ENCODE results near the gene MORN1.
A peak's percentile ranks its signal among the peaks of the same experiment; 100 is the strongest.

The MORN1 gene

DNA sequence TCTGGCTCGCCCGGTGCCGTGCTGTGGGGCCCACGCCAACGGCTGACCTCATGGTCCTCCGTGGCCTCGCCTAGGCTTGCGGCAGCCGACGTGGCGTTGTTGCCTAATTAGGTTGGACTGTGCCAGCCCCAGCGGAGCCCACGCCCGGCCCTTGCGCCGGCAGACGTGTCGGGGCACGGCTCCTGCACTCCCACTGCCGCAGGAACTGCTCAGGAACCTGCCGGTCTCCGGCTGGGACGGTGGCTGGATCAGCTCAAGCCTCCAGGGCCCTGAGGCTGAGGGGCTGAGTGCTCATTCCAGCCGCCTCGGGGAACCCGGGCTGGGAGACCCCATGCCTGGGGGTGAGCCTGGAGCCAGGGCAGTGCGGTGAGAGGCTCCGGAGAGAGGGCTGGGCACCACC lies 37.1 kb upstream of the MORN1 start:
- H3K9ac ChIP-seq (ENCODE audit: low read length): no peak overlapping the region
- H3K4me2 ChIP-seq (ENCODE audit: low read length, poor library complexity, severe bottlenecking): no peak overlapping the region
- H2AFZ ChIP-seq (ENCODE audit: low read depth, low read length): no peak overlapping the region
- H3K4me3 ChIP-seq (ENCODE audit: insufficient read depth in 1 of 2, low read depth in 1 of 2, low read length in 2 of 2): no peak overlapping the region
- H3K18ac ChIP-seq (ENCODE audit: low read depth in 1 of 2, low read length in 2 of 2): no peak overlapping the region
- DNase-seq: no peak
- H3K23ac ChIP-seq (ENCODE audit: low read length in 2 of 2): no peak overlapping the region
- WGBS: 93% methylated on average over 28 of the region's 28 CpGs
- peaks cover 0 to 5% of the 10 kb centered on the region in 2 experiments for H3K36me3 ChIP-seq (ENCODE audit: control insufficient read depth in 1 of 2, insufficient read depth in 2 of 2, low read depth in 1 of 2, low read length in 2 of 2)
- H2AK5ac ChIP-seq (ENCODE audit: low read length, severe bottlenecking): no peak overlapping the region
- H3K4ac ChIP-seq (ENCODE audit: low read depth in 1 of 2, low read length in 2 of 2): no peak overlapping the region
- peaks cover 9 to 81% of the 10 kb centered on the region in 2 experiments for H3K27me3 ChIP-seq (ENCODE audit: control insufficient read depth in 1 of 2, insufficient read depth in 1 of 2, low read length in 2 of 2)
- H3K27ac ChIP-seq (ENCODE audit: low read length, poor library complexity, severe bottlenecking): no peak overlapping the region
- no peaks in the 10 kb centered on the region for H3K4me1 ChIP-seq (ENCODE audit: control insufficient read depth, insufficient read depth, low read depth, low read length)
- peak overlapping the region; percentile 52 for H4K91ac ChIP-seq (ENCODE audit: low read length)
- no peak overlapping the region for H2BK5ac ChIP-seq (ENCODE audit: low read depth, low read length, poor library complexity, severe bottlenecking)
- no peaks in the 10 kb centered on the region for H3K9me3 ChIP-seq (ENCODE audit: control insufficient read depth, low read length)
- H3K14ac ChIP-seq (ENCODE audit: low read length in 2 of 2): no peak overlapping the region
- H3K79me1 ChIP-seq (replicated peaks; ENCODE audit: low read length, poor library complexity, severe bottlenecking): no peaks in the 10 kb centered on the region
- no peak overlapping the region for H2BK12ac ChIP-seq (ENCODE audit: low read length in 2 of 2)
- H2BK120ac ChIP-seq (ENCODE audit: low read depth, low read length): no peak overlapping the region
- H2BK15ac ChIP-seq (ENCODE audit: low read depth, poor library complexity, severe bottlenecking): no peak overlapping the region
- no peak overlapping the region for H4K8ac ChIP-seq (ENCODE audit: low read length)

DNA sequence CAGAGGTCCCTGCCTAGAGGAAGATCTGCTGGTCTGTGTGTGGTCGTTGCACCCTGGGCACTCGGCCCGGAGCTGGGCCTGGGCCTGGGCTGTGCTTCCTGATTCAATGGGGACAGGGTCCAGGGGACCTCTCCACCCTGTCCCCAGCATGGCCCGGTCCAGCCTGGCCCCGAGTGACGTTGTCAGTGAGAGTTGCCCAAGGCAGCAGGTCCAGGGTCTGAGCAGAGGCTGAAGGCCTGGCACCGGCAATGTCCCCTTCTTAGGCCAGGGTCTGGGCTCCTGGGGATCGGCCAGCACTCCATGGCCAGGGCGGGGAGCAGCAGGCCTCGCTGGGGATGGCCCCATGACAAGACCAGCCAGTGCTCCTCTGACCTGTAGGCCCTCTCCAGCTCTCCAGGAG lies 36.6 kb upstream of the MORN1 start:
- no peak overlapping the region for H4K8ac ChIP-seq (ENCODE audit: low read length)
- H2AK5ac ChIP-seq (ENCODE audit: low read length, severe bottlenecking): no peak overlapping the region
- peaks cover 4 to 80% of the 10 kb centered on the region in 2 experiments for H3K27me3 ChIP-seq (ENCODE audit: control insufficient read depth in 1 of 2, insufficient read depth in 1 of 2, low read length in 2 of 2)
- 81% methylated on average over 10 of the region's 10 CpGs for WGBS
- no peaks in the 10 kb centered on the region for H3K4me1 ChIP-seq (ENCODE audit: control insufficient read depth, insufficient read depth, low read depth, low read length)
- no peak overlapping the region for H2BK120ac ChIP-seq (ENCODE audit: low read depth, low read length)
- H3K4ac ChIP-seq (ENCODE audit: low read depth in 1 of 2, low read length in 2 of 2): no peak overlapping the region
- H3K9ac ChIP-seq (ENCODE audit: low read length): no peak overlapping the region
- H2AFZ ChIP-seq (ENCODE audit: low read depth, low read length): no peak overlapping the region
- no peak overlapping the region for H3K27ac ChIP-seq (ENCODE audit: low read length, poor library complexity, severe bottlenecking)
- H3K14ac ChIP-seq (ENCODE audit: low read length in 2 of 2): no peak overlapping the region
- no peak overlapping the region for H3K18ac ChIP-seq (ENCODE audit: low read depth in 1 of 2, low read length in 2 of 2)
- no peak overlapping the region for H2BK15ac ChIP-seq (ENCODE audit: low read depth, poor library complexity, severe bottlenecking)
- H3K4me2 ChIP-seq (ENCODE audit: low read length, poor library complexity, severe bottlenecking): no peak overlapping the region
- no peak overlapping the region for H3K4me3 ChIP-seq (ENCODE audit: insufficient read depth in 1 of 2, low read depth in 1 of 2, low read length in 2 of 2)
- no peaks in the 10 kb centered on the region for H3K79me1 ChIP-seq (replicated peaks; ENCODE audit: low read length, poor library complexity, severe bottlenecking)
- no peak for DNase-seq
- H2BK12ac ChIP-seq (ENCODE audit: low read length in 2 of 2): no peak overlapping the region
- H3K23ac ChIP-seq (ENCODE audit: low read length in 2 of 2): no peak overlapping the region
- H3K9me3 ChIP-seq (ENCODE audit: control insufficient read depth, low read length): peaks cover 4% of the 10 kb centered on the region
- peaks cover 0 to 5% of the 10 kb centered on the region in 2 experiments for H3K36me3 ChIP-seq (ENCODE audit: control insufficient read depth in 1 of 2, insufficient read depth in 2 of 2, low read depth in 1 of 2, low read length in 2 of 2)
- no peak overlapping the region for H4K91ac ChIP-seq (ENCODE audit: low read length)
- no peak overlapping the region for H2BK5ac ChIP-seq (ENCODE audit: low read depth, low read length, poor library complexity, severe bottlenecking)

DNA sequence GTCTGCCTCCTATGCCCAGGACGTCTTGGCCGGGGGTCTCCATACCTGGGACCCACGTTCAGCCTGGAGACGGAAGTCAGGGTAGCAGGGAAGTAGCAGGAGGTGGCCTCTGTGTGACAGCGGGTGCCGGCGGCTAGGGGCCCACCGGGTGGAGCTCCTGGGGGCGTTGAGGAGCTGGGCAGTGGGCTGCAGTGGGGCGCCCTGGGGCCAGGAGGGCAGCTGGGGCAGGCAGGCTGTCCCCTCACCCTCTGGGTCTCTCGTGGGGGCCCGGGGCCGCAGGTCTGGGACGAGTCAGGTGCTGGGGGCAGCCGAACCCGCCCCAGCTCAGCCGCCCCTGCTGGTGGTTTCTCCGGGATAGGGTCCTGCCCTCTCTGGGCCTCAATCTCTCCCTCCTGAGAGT lies 35.7 kb upstream of the MORN1 start:
- Histone ChIP-seq H3K79me1 (replicated peaks; ENCODE audit: low read length, poor library complexity, severe bottlenecking) (no peaks in the 10 kb centered on the region), H3K14ac (ENCODE audit: low read length in 2 of 2) (no peak overlapping the region), H3K4me1 (ENCODE audit: control insufficient read depth, insufficient read depth, low read depth, low read length) (no peaks in the 10 kb centered on the region), H4K91ac (ENCODE audit: low read length) (no peak overlapping the region), H3K4me2 (ENCODE audit: low read length, poor library complexity, severe bottlenecking) (no peak overlapping the region), H3K4me3 (ENCODE audit: insufficient read depth in 1 of 2, low read depth in 1 of 2, low read length in 2 of 2) (no peak overlapping the region), H3K27me3 (ENCODE audit: control insufficient read depth in 1 of 2, insufficient read depth in 1 of 2, low read length in 2 of 2) (peaks cover 0 to 71% of the 10 kb centered on the region in 2 experiments), H3K27ac (ENCODE audit: low read length, poor library complexity, severe bottlenecking) (no peak overlapping the region), H2BK120ac (ENCODE audit: low read depth, low read length) (no peak overlapping the region), H3K4ac (ENCODE audit: low read depth in 1 of 2, low read length in 2 of 2) (no peak overlapping the region), H2BK12ac (ENCODE audit: low read length in 2 of 2) (no peak overlapping the region), H4K8ac (ENCODE audit: low read length) (no peak overlapping the region), H2AFZ (ENCODE audit: low read depth, low read length) (no peak overlapping the region), H2AK5ac (ENCODE audit: low read length, severe bottlenecking) (no peak overlapping the region), H3K36me3 (ENCODE audit: control insufficient read depth in 1 of 2, insufficient read depth in 2 of 2, low read depth in 1 of 2, low read length in 2 of 2) (peaks cover 0 to 5% of the 10 kb centered on the region in 2 experiments), H2BK5ac (ENCODE audit: low read depth, low read length, poor library complexity, severe bottlenecking) (no peak overlapping the region), H3K9ac (ENCODE audit: low read length) (no peak overlapping the region), H2BK15ac (ENCODE audit: low read depth, poor library complexity, severe bottlenecking) (no peak overlapping the region), H3K23ac (ENCODE audit: low read length in 2 of 2) (no peak overlapping the region), H3K18ac (ENCODE audit: low read depth in 1 of 2, low read length in 2 of 2) (no peak overlapping the region), H3K9me3 (ENCODE audit: control insufficient read depth, low read length) (peaks cover 4% of the 10 kb centered on the region)
- no peak for DNase-seq
- WGBS: 84% methylated on average over 17 of the region's 18 CpGs

DNA sequence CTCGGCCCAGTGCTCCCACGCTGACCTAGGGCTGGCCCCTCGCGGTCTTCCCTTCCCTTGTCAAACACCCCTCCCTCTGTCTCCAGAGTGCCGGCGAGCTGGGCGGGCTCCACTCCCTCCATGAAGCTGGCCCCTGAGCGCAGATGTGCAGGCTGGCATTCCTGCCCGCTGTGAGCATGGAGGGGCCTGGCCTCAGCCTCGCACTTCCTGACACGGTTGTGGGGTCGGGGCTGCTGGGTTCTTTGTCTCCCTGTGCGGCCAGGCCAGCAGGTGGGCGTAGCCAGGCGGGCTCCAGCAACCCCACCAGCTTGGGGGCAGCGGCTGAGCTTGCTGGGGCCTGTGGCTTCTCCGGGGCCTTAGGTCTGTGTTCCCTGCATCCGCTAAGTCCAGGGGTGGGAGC lies 35.2 kb upstream of the MORN1 start:
- H2BK5ac ChIP-seq (ENCODE audit: low read depth, low read length, poor library complexity, severe bottlenecking): no peak overlapping the region
- no peak overlapping the region for H2BK120ac ChIP-seq (ENCODE audit: low read depth, low read length)

More for the DNA sequence above, 35.2 kb upstream of the MORN1 start:
- whole genome bisulfite sequencing: 84% methylated on average over 18 of the region's 18 CpGs
- Histone ChIP-seq H3K4me2 (ENCODE audit: low read length, poor library complexity, severe bottlenecking) (no peak overlapping the region), H3K4ac (ENCODE audit: low read depth in 1 of 2, low read length in 2 of 2) (no peak overlapping the region), H3K23ac (ENCODE audit: low read length in 2 of 2) (no peak overlapping the region), H2BK12ac (ENCODE audit: low read length in 2 of 2) (no peak overlapping the region), H3K9me3 (ENCODE audit: control insufficient read depth, low read length) (peaks cover 4% of the 10 kb centered on the region), H3K9ac (ENCODE audit: low read length) (no peak overlapping the region), H3K14ac (ENCODE audit: low read length in 2 of 2) (no peak overlapping the region), H2AFZ (ENCODE audit: low read depth, low read length) (no peak overlapping the region), H3K18ac (ENCODE audit: low read depth in 1 of 2, low read length in 2 of 2) (no peak overlapping the region), H3K27ac (ENCODE audit: low read length, poor library complexity, severe bottlenecking) (no peak overlapping the region), H3K36me3 (ENCODE audit: control insufficient read depth in 1 of 2, insufficient read depth in 2 of 2, low read depth in 1 of 2, low read length in 2 of 2) (peaks cover 0 to 5% of the 10 kb centered on the region in 2 experiments), H2AK5ac (ENCODE audit: low read length, severe bottlenecking) (no peak overlapping the region), H3K4me3 (ENCODE audit: insufficient read depth in 1 of 2, low read depth in 1 of 2, low read length in 2 of 2) (no peak overlapping the region), H3K27me3 (ENCODE audit: control insufficient read depth in 1 of 2, insufficient read depth in 1 of 2, low read length in 2 of 2) (peaks cover 0 to 66% of the 10 kb centered on the region in 2 experiments), H4K8ac (ENCODE audit: low read length) (no peak overlapping the region), H3K79me1 (replicated peaks; ENCODE audit: low read length, poor library complexity, severe bottlenecking) (no peaks in the 10 kb centered on the region), H3K4me1 (ENCODE audit: control insufficient read depth, insufficient read depth, low read depth, low read length) (no peaks in the 10 kb centered on the region), H4K91ac (ENCODE audit: low read length) (no peak overlapping the region), H2BK15ac (ENCODE audit: low read depth, poor library complexity, severe bottlenecking) (no peak overlapping the region)
- no peak for DNase-seq
